Esophagus muscularis mucosa (tissue), 3 donors: ENCODE results near the gene SLC35F4.

ENCODE experiments used
- CTCF ChIP-seq, 3 experiments: fragments of 200-600 bp in 2 of 3; fragments of 450-650 bp in 1 of 3; sonication (generic) in 2 of 3; IDR thresholded peaks; one replicate each; pipeline ENCODE4 v1.5.1; 2017 to 2019; ENCODE audit warnings: antibody characterized with exemption in 3 of 3, mild to moderate bottlenecking in 2 of 3, moderate library complexity in 1 of 3
- EP300 ChIP-seq: sonication (generic); formaldehyde crosslinking; IDR thresholded peaks from one replicate; pipeline ENCODE4 v1.6.1; 2017; ENCODE audit warnings: antibody characterized with exemption

- TF ChIP-seq CTCF (IDR thresholded peaks at IDR 0.05) (no peak), EP300 (no peak)
Observed at GRCh38 chr14:57823015-57823660, 42.8 kb downstream of the SLC35F4 start.
